Right renal pelvis (tissue), 4 donors: ENCODE data around the gene OTOS. TPM values are rescaled to one million over a fixed set of nuclear protein-coding genes. Genes with fewer than 3 reads are reported as not detected.

Experiments
- DNase-seq, 4 donors: peaks; one replicate each; pipeline ENCODE4 v3.0.0-alpha.2; 2013; ENCODE audit warnings: low read depth in 4 of 4, low spot score in 3 of 4, missing footprints in 1 of 4
- polyA plus RNA-seq, 4 donors: library from polyadenylated mRNA; unstranded; fragments of 120-200 nt; gene quantifications; one replicate each; pipeline ENCODE4 v1.2.1, GENCODE V29; 2013; ENCODE audit not compliant: insufficient read length in 4 of 4

Gene OTOS
- polyA plus RNA-seq, 4 donors, result 0.31 to 0.34 TPM; not detected in 2

DNA sequence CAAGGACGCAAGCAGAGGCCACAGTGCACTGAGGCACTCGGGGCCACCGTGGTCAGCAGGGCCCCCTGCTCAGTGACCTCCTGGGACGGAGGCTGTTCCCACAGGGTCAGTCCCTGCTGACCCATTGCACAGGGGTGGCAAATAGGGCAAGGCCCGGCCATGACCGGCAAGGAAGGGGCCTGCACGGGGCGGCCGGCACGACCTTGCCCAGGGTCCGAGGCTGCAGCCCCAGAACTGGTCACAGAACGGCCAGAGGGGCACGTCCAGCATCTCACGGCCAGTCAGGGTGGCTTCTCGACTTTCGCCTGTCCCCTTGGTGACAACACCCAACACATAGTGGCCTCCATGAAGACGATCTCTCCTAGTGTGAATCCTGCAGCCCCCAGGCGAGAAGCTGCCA lies 27.6 kb upstream of the OTOS start:
- no peak for DNase-seq

DNA sequence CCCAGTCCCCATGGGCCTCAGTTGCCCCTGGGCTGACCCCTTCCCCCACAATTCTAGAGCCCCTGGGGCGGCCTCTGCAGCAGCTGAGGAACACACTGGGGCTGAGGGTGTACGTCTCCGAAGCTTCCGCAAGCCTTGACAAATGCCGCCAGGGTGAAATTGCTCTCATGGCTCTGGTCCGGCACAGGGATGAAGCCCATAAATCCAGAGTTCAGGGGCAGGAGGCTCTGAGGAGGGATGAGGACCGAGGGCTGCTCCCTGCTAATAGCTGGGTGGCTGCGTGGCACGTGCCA lies 27.1 kb upstream of the OTOS start:
- DNase-seq, result no peak

DNA sequence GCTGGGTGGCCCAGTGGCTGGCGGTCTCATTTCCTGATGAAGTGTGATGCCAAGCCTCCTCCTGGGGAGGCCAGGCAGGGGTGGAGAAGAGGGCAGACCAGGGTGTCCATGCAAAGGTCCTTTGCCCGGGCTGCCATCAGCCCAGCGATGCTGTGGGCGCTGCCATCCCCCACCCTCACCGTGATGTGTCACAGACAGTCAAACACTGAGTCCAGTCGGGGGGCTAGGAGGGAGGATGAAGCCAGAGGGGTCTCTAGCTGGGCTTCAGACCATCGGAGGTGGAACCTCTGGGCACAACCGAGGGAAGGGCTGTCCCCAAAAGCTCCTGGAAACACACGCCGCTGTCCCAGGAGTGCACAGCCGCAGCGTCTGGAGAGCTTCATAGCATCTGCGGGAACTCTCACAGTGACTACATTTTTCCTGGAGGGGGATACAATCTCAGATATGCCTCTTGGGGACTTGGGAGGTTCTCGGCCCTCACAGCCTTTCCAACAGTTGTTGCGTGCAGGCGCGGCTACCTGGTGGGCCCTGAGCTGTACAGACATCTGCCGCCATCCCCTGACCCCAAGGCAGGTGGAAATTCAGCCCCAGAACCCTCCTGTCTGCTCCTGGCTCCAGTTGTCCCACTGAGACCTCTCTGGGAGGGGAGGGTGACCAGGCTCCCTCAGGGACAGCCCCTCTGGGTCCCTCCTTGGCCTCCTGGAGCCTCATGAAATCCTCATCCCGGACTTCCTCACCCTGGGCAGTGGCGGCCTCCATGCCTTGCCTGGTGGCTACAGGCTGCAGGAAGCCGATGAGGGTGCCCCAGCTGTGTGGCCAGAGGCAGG lies 26.5 kb upstream of the OTOS start:
- DNase-seq, result no peak

DNA sequence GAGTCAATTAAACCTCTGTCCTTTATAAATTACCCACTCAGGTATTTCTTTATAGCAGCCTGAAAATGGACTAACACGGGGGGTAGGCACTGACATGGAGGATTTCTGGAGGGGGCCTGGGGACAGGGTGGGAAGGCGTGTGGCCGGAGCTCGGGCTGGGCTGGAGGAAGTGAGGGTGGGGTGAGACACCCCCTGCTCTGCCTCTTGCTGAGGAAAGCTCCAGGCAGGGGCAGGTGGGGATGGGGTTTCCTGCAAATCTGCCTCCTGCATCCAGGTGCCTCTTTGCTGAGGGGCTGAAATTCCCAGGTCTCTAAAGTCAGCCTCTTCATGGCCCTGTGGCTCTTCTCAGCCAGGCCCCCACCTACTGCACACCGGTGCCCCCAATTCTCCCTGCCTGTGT lies 25.7 kb upstream of the OTOS start:
- no peak for DNase-seq

DNA sequence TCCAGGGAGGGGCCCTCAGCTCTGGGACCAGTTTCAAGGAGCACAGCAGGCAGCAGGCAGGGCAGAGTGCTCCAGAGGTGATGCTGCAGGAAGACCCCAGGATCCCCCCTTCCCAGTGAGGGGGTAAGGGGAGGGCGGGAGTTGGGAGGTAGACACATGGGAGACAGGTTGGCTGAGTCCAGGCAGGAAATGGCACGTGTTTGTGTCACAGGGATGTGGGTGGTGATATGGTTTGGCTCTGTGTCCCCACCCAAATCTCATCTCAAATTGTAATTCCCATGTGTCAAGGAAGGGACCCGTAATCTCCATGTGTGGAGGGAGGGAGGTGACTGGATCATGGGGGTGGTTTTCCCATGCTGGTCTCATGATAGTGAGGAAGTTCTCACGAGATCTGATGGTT lies 25.2 kb upstream of the OTOS start:
- DNase-seq, result no peak

DNA sequence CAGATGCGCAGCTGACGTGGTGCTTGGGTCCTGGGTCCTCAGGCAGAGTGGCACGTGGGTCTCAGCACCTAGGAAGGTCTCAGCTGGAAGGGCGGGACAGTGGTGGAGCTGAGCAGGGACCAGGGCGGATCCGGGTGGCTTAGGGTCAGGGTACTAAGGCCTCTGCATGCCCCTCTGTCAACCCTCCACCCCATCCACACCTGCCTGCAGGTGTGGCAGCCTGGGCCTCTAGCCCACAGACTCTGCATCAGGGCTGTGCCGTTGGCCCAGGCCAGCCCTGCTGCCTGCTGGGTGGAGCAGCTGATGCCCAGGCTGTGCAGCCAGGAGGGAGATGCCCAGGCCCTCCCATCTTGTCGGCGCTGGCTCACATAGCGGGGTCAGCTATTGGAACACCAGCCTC lies 24.6 kb upstream of the OTOS start:
- DNase-seq, result no peak

DNA sequence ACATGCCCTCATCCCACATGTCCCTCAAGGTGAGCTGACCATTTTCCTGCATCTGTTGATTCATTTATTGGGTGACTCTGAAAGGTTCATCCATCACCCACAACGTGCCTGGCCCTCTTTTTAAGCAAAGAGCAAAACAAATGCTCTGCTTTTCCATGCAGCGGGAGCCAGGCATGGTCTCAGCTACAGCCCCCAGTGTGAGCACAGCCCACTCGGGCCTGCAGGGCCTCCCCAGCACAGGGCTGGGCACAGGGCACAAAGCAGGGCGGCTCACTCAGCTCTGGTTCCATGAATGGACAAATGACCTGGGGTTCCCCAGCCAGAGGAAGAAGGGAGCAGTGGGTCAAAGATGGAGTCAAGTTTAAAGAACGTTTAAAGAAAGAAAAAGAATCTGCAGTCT lies 24.1 kb upstream of the OTOS start:
- DNase-seq, result no peak

DNA sequence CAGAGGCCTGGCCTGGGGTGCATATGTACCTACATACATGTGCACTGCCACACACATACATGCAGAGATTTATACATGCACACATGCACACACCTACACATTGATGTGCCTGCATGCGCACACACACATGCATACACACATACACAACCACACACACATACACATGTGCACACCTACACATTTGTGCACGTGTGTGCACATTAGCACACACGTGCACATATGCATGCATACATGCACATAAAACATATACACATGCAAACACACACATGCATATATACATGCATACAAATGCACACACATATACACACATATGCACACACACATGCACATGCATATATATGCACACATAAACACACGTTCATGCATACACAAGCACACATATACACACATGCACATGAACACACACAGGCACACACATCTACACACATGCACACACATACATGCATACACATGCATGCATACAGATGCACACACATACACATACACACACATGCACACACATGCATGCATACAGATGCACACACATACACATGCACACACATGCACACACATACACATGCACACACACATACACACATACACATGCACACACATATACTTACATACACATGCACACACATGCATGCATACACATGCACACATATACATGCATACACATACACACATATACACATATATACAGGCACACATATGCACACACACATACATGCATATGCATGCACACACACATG lies 23.6 kb upstream of the OTOS start:
- DNase-seq, result no peak

DNA sequence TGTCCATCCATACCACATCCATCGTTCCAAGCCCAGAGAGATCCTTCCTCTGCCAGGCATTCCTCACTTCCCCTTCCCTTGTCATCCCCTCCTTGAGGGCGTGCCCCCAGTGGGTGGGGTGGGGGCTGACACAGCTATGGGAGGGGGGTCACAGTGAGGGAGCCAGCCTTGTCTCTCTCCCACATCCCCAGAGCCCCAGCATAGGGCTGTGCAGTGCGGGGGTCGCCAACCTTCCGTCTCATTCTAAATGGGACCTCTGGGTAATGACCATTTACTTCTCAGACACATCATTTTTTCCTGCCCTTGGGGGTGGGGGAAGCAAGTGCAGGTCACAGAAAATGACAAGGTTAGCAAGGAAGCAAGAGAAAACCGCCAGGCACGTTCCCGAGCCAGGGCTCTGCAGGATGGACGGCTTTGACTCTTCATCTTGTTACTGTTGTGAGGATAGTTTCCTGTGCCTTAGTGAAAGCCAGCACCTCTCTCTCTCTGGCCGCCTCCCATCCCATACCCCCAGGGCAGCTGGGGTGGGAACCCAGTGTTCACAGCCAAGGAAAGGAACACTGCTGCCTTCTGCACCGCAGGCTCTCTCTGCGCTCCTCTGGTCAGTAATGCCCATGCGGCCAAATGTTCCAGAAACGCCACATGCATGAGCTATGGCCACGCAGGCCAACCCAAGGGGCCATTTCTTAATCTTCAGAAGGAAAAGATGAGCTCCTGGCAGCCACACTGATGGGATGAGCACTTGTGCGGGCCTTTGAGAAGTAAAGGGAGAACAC lies 22.7 kb upstream of the OTOS start:
- no peak for DNase-seq

DNA sequence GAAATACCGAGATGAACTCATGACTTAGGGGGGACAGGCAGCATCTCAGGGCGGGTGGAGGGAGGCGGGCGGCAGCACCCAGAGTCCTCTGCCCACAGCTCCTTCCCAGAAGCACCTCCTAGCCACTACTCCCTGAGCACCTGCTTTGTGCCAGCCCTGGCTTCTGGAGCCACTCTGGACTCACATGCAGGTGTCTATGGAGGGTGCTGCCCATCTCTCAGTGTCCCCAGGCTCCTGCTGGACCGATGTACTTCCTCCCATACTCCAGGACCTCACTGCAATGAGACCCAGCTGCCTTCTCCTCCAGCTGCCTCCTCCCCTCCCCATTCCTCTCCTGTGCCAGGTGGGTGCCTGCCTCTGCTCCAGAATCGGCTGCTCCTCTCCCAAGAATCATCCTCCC lies 22.1 kb upstream of the OTOS start:
- DNase-seq, result no peak

DNA sequence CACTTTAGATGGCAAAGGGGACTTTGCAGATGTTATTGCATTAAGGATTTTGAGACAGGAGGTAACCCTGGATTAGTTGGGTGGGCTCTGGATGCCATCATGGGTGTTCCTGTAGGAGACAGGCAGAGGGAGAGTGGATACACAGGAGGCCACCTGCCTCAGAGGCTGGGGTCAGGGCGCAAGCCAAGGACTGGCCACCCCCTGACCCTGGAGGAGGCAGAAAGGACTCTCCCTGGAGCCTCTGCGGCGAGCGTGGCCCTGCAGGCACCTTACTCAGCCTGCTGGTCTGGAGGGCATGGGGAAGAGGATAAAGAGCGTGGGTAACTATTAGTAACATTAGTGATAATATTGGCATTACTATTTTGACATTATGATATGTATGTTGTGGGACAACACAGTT lies 21.6 kb upstream of the OTOS start:
- no peak for DNase-seq

DNA sequence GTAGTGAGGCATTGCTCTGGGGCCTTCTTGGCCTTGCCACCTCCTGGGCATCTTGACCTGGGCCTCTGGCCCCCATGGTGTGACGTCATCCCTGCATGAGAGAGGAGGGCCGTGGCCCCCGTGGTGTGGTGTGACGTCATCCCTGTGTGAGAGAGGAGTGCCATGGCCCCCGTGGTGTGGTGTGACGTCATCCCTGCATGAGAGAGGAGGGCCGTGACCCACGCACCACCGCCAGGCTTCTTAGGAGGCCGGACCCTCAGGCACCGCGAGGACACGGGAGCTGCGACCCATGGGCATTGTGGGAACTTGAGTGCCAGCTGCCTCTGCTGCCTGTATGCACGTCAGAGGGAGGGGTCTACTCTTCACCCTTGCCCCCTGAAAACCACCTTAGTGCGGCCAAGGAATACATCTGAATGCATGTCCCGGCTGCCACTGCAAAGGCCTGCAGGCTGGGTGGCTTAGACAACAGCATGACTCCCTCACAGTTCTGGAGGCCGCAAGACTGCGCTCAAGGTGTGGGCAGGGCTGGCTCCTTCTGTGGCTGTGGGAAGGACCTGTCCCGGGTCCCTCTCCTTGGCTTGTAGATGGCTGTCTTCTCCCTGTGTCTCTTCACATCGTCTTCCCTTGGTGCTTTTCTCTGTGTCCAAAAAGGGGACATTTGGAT lies 20.8 kb upstream of the OTOS start:
- no peak for DNase-seq

DNA sequence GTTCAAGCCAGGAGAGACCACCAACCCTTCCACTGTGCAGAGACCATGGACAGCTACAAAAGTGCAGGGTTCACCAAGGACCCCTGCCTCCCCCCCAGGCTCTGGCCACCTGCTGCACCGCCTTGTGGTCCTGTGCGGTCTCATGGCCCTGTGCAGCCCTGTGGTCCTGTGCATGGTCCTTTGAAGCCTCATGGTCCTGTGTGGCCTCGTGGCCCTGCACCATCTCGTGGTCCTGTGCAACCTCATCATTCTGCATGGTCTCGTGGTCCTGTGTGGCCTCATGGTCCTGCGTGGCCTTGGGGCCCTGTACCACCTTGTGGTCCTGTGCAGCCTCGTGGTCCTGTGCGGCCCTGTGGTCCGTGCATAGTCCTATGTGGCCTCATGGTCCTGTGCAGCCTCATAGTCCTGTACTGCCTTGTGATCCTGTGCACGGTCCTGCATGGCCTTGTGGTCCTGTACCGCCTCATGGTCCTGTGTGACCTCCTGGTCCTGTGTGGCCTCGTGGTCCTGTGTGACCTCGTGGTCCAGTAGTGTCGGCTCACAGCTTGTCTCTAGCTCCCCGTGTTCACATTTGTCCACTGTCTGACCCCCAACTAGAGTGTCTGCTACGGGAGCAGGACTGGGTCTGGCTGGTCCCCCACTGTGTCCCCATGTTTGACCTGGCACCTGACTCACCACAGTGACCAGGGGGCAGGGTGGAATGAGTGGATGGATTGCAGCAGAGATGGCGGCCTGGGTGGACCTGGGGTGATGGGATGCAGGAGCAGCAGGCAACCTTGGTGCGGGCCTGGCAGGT lies 20.0 kb upstream of the OTOS start:
- DNase-seq, result no peak

DNA sequence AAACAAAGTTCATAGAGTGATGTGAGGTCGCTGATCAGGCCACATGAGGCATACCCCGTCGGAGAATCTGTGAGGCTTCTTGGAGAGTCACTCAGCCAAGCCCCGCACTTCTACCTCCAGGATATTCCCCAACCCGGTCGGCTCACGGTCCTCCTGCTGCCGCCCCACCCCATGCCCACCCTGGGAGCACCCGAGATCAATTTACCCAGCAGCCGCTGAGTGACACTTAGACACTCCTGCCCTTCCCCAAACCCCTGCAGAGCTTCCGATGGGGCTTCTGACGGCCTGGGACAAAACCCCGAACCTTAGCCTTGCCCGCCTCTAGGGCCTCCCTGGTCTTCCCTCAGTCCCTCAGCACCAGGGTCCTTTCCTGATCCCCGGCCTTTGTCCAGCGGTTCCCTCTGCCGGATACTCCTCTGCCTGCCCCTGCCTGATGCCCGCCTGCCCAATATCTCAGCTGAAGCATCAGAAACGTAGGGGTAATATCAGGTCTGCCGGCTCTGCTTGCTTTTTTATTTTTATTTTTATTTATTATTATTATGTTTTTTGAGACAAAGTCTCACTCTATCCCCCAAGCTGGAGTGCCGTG lies 18.9 kb upstream of the OTOS start:
- DNase-seq, result no peak

DNA sequence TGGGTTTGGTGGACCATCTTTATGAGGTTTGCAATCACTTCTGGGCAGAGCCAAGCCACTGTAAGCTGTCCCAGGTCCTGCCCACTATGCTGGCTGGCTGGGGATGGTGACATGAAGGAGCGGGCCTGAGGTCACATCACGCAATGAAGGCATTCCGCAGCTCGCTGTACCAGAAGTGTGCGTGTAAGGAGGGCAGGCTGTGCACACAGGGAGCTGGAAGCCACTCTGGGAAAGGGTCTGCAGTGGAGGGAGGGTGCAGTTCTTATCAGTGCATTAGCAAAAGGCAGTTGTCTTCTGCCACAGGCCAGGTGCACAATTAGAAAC lies 16.7 kb upstream of the OTOS start:
- no peak for DNase-seq

DNA sequence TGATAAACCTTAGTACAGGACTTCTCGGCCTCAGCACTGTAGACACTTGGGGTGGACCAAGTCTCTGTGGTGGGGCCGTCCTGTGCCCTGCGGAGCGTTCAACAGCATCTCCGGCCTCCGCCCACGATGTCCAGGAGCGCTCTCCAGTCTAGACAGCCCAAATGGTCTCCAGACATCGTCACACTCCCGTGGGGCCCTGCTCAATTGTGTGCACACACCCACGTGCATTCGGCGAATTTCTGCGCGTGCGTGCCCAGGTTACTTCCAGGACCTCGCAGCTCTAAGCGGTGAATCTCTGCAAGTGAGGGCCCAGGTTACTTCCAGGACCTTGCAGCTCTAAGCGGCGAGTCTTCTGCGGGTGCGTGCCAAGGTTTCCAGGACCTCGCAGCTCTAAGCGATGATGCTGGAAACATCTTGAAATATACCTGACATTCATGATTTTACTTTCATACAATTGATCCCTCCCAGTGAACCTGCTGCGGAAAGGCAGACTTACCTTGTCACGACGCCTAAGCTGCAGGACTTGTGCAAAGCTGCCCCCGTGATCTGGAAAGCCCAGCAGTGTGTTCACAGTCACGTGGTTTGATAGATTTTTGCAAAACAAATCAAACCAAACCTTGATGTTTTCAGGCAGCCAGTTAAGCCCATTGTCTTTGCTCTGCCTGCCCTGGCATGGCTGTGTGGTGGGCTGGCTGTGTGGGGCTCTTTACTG lies 16.1 kb upstream of the OTOS start:
- no peak for DNase-seq

DNA sequence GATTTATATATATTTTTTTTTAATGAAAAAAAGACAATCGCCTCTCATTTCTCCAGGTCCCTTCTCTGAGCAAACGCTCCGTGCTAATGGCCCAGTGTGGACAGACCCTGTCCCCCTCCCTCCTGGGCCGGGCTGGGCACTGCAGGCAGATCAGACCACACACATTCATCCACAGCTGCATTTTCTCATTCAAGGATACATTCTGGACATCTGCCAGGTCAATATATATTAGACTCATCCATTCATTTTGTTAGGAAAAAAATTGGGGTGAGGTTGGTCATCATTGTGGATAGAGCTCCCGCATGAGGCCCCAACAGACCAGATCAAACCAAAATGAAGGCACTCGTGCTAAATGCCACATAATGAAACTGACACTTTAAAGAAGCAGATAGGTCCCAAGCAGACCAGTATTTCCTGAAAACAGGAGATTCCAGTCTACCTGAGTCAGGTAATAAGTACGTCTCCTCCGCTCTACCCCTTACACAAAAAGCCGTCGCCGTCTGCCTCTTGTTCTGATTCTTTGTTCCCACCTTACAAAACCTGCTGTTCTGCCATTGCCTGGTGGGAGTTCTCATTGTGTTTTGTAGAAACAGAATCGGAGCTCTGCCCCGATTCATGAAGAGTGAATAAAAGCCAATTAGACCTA lies 15.4 kb upstream of the OTOS start:
- no peak for DNase-seq

DNA sequence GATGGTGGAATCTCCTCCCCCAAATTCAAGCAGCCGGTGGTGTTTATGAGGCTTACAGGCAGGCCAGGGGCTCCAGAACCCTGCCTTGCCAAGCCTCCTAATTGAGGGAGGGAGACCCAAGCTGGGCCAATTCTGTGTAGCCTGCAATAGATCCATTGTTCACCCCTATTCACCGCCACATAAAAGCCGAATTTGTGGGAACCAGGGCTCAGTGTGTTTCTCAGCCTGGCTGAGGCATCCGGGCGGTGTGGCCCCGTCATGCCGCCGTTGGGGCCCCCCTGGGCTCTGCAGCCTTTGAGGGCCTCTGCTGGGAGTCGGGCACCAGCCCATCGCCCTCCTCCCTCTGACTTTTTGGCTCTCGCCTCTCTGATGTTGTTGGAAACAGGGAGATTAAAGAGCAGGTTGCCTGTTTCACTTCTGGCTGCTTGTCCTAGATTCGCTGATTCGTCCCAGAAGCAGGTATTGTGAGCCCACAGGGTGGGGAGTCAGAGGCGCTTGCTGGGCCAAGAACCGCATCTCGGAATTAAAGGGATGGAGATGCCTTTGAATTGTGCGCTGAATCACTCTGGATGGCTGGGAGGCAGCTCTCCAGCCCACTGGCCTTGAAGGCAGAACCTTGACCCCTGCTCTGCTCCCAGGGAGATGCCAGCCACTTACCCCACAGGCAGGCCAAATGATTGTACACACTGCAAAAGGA lies 14.7 kb upstream of the OTOS start:
- no peak for DNase-seq
